ENCODE measurements around the gene RNGTT. TPM values are rescaled to one million over a fixed set of nuclear protein-coding genes. Genes with fewer than 3 reads are reported as not detected.

The RNGTT gene
- total and polyA plus RNA-seq, 7 donors = 3.9 to 8.8 (median 7.9) TPM

DNA sequence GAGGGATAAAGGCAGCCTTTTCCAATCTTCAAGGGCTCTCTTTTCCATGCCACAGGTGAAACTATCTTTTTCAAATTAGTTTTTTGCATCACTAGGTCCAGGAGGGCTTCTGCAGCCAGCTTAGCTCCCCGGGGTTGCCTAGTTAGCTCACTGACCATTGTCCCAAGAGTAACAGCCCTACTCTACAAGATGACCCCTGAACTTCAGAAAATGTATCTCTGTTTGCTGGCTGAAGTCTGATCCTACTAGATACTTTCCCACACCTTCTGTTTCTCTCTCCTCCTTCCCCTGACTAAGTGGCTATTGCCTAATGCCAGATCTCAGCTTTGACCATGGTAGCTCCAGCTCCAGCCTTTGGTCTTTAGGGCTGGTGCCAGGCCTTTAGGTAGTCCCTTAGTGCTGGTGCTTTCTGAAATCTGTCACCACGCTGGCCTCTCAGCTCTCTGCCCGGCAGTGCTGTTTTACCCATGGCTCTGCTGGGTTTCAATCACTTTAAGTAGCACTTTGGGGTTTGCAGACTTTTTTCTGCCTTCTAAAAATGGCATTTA is 255.1 kb downstream of the RNGTT start:
- intact Hi-C loops (cut with DNase I) = no loop called here
- H3K27me3 ChIP-seq (ENCODE audit: insufficient read depth in 3 of 3, low read length in 2 of 3) = no peaks in the 10 kb centered on the region
- H3K27ac ChIP-seq = no peak overlapping the region
- no peaks in the 10 kb centered on the region for H3K9me3 ChIP-seq
- DNase-seq (no peak), ATAC-seq (no peak)
- H3K36me3 ChIP-seq (ENCODE audit: insufficient read depth in 1 of 2, low read depth in 1 of 2) = no peaks in the 10 kb centered on the region
- TF ChIP-seq, protein P1, sequence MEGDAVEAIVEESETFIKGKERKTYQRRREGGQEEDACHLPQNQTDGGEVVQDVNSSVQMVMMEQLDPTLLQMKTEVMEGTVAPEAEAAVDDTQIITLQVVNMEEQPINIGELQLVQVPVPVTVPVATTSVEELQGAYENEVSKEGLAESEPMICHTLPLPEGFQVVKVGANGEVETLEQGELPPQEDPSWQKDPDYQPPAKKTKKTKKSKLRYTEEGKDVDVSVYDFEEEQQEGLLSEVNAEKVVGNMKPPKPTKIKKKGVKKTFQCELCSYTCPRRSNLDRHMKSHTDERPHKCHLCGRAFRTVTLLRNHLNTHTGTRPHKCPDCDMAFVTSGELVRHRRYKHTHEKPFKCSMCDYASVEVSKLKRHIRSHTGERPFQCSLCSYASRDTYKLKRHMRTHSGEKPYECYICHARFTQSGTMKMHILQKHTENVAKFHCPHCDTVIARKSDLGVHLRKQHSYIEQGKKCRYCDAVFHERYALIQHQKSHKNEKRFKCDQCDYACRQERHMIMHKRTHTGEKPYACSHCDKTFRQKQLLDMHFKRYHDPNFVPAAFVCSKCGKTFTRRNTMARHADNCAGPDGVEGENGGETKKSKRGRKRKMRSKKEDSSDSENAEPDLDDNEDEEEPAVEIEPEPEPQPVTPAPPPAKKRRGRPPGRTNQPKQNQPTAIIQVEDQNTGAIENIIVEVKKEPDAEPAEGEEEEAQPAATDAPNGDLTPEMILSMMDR (IDR thresholded peaks at IDR 0.05) = no peak
- H3K4me3 ChIP-seq = no peak overlapping the region
- no peaks in the 10 kb centered on the region for H3K4me1 ChIP-seq
- WGBS, 3 donors = 89 to 92% (median 89%) methylated on average over 3 of the region's 3 CpGs

DNA sequence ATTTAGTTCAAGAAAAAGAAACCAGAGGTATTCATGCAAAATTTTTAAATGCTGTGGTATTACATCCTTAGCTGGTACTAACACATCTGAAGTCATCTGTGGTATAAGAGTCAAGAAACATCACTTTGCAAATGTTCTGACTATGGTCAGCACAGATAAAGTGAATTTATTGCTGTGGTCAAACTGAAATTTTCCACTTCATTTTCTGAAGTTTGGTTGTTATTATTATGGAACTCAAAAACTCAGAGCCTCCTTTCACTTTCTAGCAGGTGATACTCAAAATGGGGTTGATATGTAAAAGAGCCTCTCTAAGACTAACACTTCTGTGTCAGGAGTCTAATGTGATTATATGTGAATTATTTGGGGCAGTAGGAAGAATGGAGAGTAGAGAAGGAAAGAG is 257.8 kb downstream of the RNGTT start:
- TF ChIP-seq, protein P1 (IDR thresholded peaks at IDR 0.05) = no peak
- Histone ChIP-seq H3K4me3 (no peak overlapping the region), H3K4me1 (no peaks in the 10 kb centered on the region), H3K27me3 (ENCODE audit: insufficient read depth in 3 of 3, low read length in 2 of 3) (no peaks in the 10 kb centered on the region), H3K27ac (no peak overlapping the region), H3K9me3 (no peaks in the 10 kb centered on the region), H3K36me3 (ENCODE audit: insufficient read depth in 1 of 2, low read depth in 1 of 2) (no peaks in the 10 kb centered on the region)
- intact Hi-C loops (cut with DNase I) = no loop called here
- ATAC-seq (no peak), DNase-seq (no peak)

DNA sequence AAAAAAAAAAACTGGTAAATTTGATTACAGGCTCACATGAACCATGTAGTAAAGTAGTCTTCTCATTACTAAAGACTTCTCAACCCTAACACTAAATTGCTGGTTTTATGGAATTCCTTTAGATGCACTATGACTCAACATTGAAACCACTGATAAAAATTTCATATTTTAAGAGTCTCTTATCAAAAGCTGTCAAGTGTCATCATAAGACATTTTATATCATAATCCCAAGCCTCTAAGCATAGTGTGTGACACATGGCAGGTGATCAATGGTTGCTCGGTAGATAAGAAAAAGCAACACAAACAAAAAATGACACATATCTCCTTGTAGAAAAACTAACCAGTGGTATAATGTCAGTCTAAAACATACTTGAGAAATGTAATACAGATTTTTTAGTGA is 258.4 kb downstream of the RNGTT start:
- Histone ChIP-seq H3K9me3 (no peaks in the 10 kb centered on the region), H3K4me1 (no peaks in the 10 kb centered on the region), H3K27me3 (ENCODE audit: insufficient read depth in 3 of 3, low read length in 2 of 3) (no peaks in the 10 kb centered on the region), H3K36me3 (ENCODE audit: insufficient read depth in 1 of 2, low read depth in 1 of 2) (no peaks in the 10 kb centered on the region), H3K4me3 (no peak overlapping the region), H3K27ac (no peak overlapping the region)
- 91 to 98% (median 94%) methylated on average over 1 of the region's 1 CpG for WGBS, 3 donors
- intact Hi-C loops (cut with DNase I) = no loop called here
- ATAC-seq (no peak), DNase-seq (no peak)
- TF ChIP-seq, protein P1 (IDR thresholded peaks at IDR 0.05) = no peak

DNA sequence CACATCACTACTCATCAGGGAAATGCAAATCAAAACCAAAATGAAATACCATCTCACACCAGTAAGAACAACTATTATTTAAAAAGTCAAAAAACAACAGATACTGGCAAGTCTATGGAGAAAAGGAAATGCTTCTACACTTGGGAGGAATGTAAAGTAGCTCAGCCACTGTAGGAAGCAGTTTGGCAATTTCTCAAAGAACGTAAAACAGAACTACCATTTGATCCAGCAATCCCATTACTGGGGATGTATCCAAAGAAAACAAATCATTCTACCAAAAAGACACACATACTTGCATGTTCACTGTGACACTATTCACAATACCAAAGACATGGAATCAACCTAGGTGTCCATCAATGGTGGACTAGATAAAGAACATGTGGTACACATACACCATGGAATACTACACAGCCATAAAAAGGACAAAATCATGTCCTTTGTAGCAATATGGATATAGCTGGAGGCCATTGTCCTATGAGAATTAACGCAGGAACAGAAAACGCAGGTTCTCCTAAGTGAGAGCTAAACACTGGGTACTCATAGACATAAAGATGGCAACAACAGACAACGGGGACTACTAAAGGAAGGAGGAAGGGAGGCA is 260.4 kb downstream of the RNGTT start:
- ATAC-seq = no peak
- intact Hi-C loops (cut with DNase I) = no loop called here
- no peak for DNase-seq
- no peak overlapping the region for H3K4me3 ChIP-seq
- TF ChIP-seq, protein P1 (IDR thresholded peaks at IDR 0.05) = no peak
- WGBS, 3 donors = 93 to 95% (median 95%) methylated on average over 4 of the region's 4 CpGs
- no peaks in the 10 kb centered on the region for H3K36me3 ChIP-seq (ENCODE audit: insufficient read depth in 1 of 2, low read depth in 1 of 2)
- no peaks in the 10 kb centered on the region for H3K9me3 ChIP-seq
- no peak overlapping the region for H3K27ac ChIP-seq
- no peaks in the 10 kb centered on the region for H3K27me3 ChIP-seq (ENCODE audit: insufficient read depth in 3 of 3, low read length in 2 of 3)
- no peaks in the 10 kb centered on the region for H3K4me1 ChIP-seq

DNA sequence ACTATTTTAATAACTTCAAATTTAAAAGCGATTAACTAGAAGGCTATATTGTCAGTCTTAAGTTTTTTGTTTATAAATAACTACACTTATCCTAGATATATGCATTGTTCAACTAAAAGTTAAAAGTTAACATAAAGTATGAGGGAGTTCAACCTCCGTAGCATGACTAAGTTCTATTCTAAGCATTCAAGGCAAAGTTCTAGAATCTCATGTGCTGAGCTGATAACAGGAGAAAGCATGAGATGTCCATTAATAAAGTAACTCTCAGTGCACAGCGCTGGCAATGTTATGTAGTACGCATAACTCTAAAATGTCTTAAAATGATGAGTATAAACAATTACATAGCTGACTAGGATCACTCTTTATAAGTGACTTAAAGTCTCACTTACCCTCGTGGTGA is 264.8 kb downstream of the RNGTT start:
- intact Hi-C loops (cut with DNase I) = no loop called here
- H3K9me3 ChIP-seq = peaks cover 10% of the 10 kb centered on the region
- no peaks in the 10 kb centered on the region for H3K27me3 ChIP-seq (ENCODE audit: insufficient read depth in 3 of 3, low read length in 2 of 3)
- no peak overlapping the region for H3K4me3 ChIP-seq
- TF ChIP-seq, protein P1 (IDR thresholded peaks at IDR 0.05) = no peak
- 82 to 84% (median 83%) methylated on average over 5 of the region's 5 CpGs for WGBS, 3 donors
- H3K4me1 ChIP-seq = no peaks in the 10 kb centered on the region
- no peak overlapping the region for H3K27ac ChIP-seq
- DNase-seq (no peak), ATAC-seq (no peak)
- no peaks in the 10 kb centered on the region for H3K36me3 ChIP-seq (ENCODE audit: insufficient read depth in 1 of 2, low read depth in 1 of 2)
